ENCODE measurements around the gene LMOD2. TPM values are rescaled to one million over a fixed set of nuclear protein-coding genes. Genes with fewer than 3 reads are reported as not detected.

Gene LMOD2
- polyA plus RNA-seq, 1 experiment: not detected

- H3K4me3 ChIP-seq (ENCODE audit: low read depth, low read length): no peak overlapping the region
- ChIA-PET POLR2A (no interaction called here), CTCF (no interaction called here)
- no peaks in the 10 kb centered on the region for H3K36me3 ChIP-seq (ENCODE audit: control insufficient read depth, insufficient read depth, low read length)
- TF ChIP-seq CTCF (IDR thresholded peaks at IDR 0.05; ENCODE audit: insufficient read depth, low read depth, low read length): no peak
- DNase-seq (ENCODE audit: low read depth): no peak
- no peaks in the 10 kb centered on the region for H3K27me3 ChIP-seq (ENCODE audit: control insufficient read depth, insufficient read depth, low read length)
Measured at GRCh38 chr7:123647106-123647730, 8.4 kb upstream of the LMOD2 start.

- POLR2A ChIA-PET: no interaction called here
- TF ChIP-seq CTCF (IDR thresholded peaks at IDR 0.05; ENCODE audit: insufficient read depth, low read depth, low read length): no peak
- no peaks in the 10 kb centered on the region; the same call in 1 of the 2 replicates for H3K27me3 ChIP-seq (ENCODE audit: control insufficient read depth, insufficient read depth, low read length)
- no peak for DNase-seq (ENCODE audit: low read depth)
- H3K36me3 ChIP-seq (ENCODE audit: control insufficient read depth, insufficient read depth, low read length): no peaks in the 10 kb centered on the region
- H3K4me3 ChIP-seq (ENCODE audit: low read depth, low read length): no peak overlapping the region
- CTCF ChIA-PET: no interaction called here
Measured at GRCh38 chr7:123649964-123650363, 5.7 kb upstream of the LMOD2 start.

GRCh38 chr7:123650595-123650994 lies 5.1 kb upstream of the LMOD2 start:
- POLR2A ChIA-PET: no interaction called here
- TF ChIP-seq CTCF (IDR thresholded peaks at IDR 0.05; ENCODE audit: insufficient read depth, low read depth, low read length): no peak
- no peaks in the 10 kb centered on the region; the same call in 1 of the 2 replicates for H3K27me3 ChIP-seq (ENCODE audit: control insufficient read depth, insufficient read depth, low read length)
- DNase-seq (ENCODE audit: low read depth): no peak
- H3K4me3 ChIP-seq (ENCODE audit: low read depth, low read length): no peak overlapping the region
- CTCF ChIA-PET: no interaction called here
- H3K36me3 ChIP-seq (ENCODE audit: control insufficient read depth, insufficient read depth, low read length): no peaks in the 10 kb centered on the region

GRCh38 chr7:123652406-123652805 lies 3.3 kb upstream of the LMOD2 start:
- CTCF ChIA-PET: interaction anchor here (1.6 kb wide), 1 partner anchor 16 kb away, joined by 4 read pairs; no protein-coding TSS in a partner anchor
- no peak for DNase-seq (ENCODE audit: low read depth)
- POLR2A ChIA-PET: no interaction called here
- Histone ChIP-seq H3K4me3 (ENCODE audit: low read depth, low read length) (no peak overlapping the region), H3K27me3 (ENCODE audit: control insufficient read depth, insufficient read depth, low read length) (no peaks in the 10 kb centered on the region; the same call in 1 of the 2 replicates), H3K36me3 (ENCODE audit: control insufficient read depth, insufficient read depth, low read length) (no peaks in the 10 kb centered on the region)
- no peak for TF ChIP-seq CTCF (IDR thresholded peaks at IDR 0.05; ENCODE audit: insufficient read depth, low read depth, low read length)

GRCh38 chr7:123653162-123653561 lies 2.5 kb upstream of the LMOD2 start:
- ChIA-PET POLR2A (no interaction called here), CTCF (interaction anchor here (0.6 to 1.6 kb wide), 2 partner anchors 17 to 70 kb away, joined by 4 to 5 read pairs; no protein-coding TSS in a partner anchor)
- H3K4me3 ChIP-seq (ENCODE audit: low read depth, low read length): no peak overlapping the region
- H3K36me3 ChIP-seq (ENCODE audit: control insufficient read depth, insufficient read depth, low read length): no peaks in the 10 kb centered on the region
- H3K27me3 ChIP-seq (ENCODE audit: control insufficient read depth, insufficient read depth, low read length): no peaks in the 10 kb centered on the region; the same call in 1 of the 2 replicates
- no peak for TF ChIP-seq CTCF (IDR thresholded peaks at IDR 0.05; ENCODE audit: insufficient read depth, low read depth, low read length)
- no peak for DNase-seq (ENCODE audit: low read depth)

Data from BJ (cell line).